ENCODE data around the gene JMJD7. TPM values are rescaled to one million over a fixed set of nuclear protein-coding genes. Genes with fewer than 3 reads are reported as not detected.

Gene JMJD7
- total and polyA plus RNA-seq, 10 donors: 3.2 to 20.1 (median 10.7) TPM

DNA sequence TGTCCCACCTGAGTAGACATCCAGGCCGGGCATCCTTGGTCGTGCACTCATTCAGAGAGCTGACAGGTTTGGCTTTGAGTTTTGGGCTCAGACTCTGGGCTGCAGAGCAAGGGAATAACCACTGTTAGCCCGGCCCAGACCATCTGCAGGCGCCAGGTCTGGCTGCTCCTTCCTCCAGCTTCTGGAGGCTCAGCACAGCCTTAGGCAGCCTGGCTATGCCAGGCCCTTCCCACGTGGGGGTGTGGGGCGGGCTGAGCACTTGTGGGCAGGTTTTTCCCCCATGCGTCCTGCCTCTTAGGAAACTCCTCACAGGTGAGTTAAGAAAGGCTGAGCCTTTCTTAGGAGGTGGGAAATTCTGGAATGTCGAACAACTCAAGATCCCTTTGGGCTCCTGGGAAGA is 22.0 kb downstream of the JMJD7 start:
- Histone ChIP-seq H3K27me3 (replicated peaks in 1 of 7) (peaks cover 0 to 41% (median 0%) of the 10 kb centered on the region in 7 donors), H3K4me3 (no peak overlapping the region), H3K36me3 (peaks cover 0 to 45% (median 42%) of the 10 kb centered on the region in 6 donors), H3K4me1 (no peaks in the 10 kb centered on the region), H3K9me3 (no peaks in the 10 kb centered on the region), H3K27ac (no peak overlapping the region)
- no peak for DNase-seq
- TF ChIP-seq CTCF (IDR thresholded peaks at IDR 0.05 in 8 of 11, conservative IDR thresholded peaks at IDR 0.05 in 3 of 11) (no peak), POLR2A (IDR thresholded peaks at IDR 0.05) (no peak), POLR2AphosphoS5 (IDR thresholded peaks at IDR 0.05) (no peak)
- WGBS, 5 donors: 69 to 88% (median 80%) methylated on average over 4 to 8 of the region's 8 CpGs
- intact Hi-C loops (cut with DNase I; ENCODE audit: low total_unique reads): no loop called here

DNA sequence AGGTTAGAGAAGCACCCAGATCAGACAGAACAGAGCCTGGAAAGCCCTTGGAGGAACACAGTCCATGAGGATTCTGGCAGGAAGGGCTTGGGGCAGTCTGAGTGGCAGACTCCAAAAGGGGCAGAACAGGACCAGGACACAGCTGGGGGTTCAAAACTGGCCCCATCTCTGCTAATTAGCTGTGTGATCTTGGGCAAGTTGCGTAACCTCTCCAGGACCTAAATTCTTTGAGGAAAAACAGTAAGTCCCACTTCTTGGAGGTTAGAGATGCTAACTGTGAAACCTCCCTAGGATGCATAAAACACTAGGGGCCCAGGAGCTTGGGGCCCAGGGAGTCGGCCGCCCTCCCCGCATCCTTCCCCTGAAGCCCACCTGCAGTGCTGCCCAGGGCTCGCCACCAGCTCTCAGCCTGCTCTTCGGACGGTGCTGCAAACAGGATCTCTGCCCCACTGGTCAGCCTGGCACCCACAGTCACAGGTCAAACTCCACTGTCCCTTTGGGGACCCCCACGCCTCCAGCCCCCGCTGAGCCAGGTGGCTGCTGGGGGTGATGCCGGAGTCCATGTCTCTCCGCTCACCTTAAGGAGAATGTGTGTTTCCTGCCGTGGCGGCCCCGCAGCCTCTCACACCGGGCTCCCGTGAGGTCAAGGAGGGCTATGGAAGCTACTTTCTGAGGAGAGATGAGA is 22.7 kb downstream of the JMJD7 start:
- H3K4me3 ChIP-seq: no peak overlapping the region
- intact Hi-C loops (cut with DNase I; ENCODE audit: low total_unique reads): no loop called here
- TF ChIP-seq CTCF (IDR thresholded peaks at IDR 0.05 in 8 of 11, conservative IDR thresholded peaks at IDR 0.05 in 3 of 11): no peak
- TF ChIP-seq POLR2AphosphoS5 (IDR thresholded peaks at IDR 0.05): peak in 2 of 3 donors; percentile 36 to 56
- no peak for TF ChIP-seq POLR2A (IDR thresholded peaks at IDR 0.05)
- 69 to 75% (median 72%) methylated on average over 15 to 16 of the region's 16 CpGs for whole genome bisulfite sequencing, 5 donors
- H3K9me3 ChIP-seq: no peaks in the 10 kb centered on the region
- peaks cover 0 to 37% (median 34%) of the 10 kb centered on the region in 6 donors for H3K36me3 ChIP-seq
- H3K27ac ChIP-seq: no peak overlapping the region
- H3K4me1 ChIP-seq: no peaks in the 10 kb centered on the region
- no peak for DNase-seq
- peaks cover 0 to 44% (median 0%) of the 10 kb centered on the region in 7 donors for H3K27me3 ChIP-seq (replicated peaks in 1 of 7)

DNA sequence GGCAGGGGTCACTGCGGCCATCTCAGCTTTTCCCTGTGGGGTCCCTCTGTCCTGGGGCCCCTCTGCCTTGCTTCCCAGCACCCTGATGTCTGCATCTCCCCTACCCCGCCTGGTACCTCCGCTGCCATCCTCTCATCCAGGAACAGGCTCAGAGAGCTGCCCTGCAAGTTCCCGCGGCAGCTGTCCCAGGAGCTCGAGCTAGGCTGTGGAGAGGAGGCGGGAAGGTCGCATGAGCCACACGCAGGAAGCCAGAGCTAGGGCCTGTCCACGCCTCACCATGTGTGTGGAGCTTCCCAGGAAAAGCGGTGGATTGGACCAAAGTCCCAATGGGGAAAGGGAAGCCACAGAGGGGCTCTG is 23.3 kb downstream of the JMJD7 start:
- DNase-seq: no peak
- Histone ChIP-seq H3K27me3 (replicated peaks in 1 of 7) (peaks cover 0 to 46% (median 0%) of the 10 kb centered on the region in 7 donors), H3K4me1 (no peaks in the 10 kb centered on the region), H3K27ac (no peak overlapping the region), H3K36me3 (peaks cover 0 to 32% (median 29%) of the 10 kb centered on the region in 6 donors), H3K9me3 (no peaks in the 10 kb centered on the region), H3K4me3 (no peak overlapping the region)
- WGBS, 5 donors: 36 to 53% (median 50%) methylated on average over 9 to 11 of the region's 11 CpGs
- TF ChIP-seq CTCF (IDR thresholded peaks at IDR 0.05 in 8 of 11, conservative IDR thresholded peaks at IDR 0.05 in 3 of 11) (no peak), POLR2AphosphoS5 (IDR thresholded peaks at IDR 0.05) (peak in 2 of 3 donors; percentile 29 to 56)
- intact Hi-C loops (cut with DNase I; ENCODE audit: low total_unique reads): no loop called here

DNA sequence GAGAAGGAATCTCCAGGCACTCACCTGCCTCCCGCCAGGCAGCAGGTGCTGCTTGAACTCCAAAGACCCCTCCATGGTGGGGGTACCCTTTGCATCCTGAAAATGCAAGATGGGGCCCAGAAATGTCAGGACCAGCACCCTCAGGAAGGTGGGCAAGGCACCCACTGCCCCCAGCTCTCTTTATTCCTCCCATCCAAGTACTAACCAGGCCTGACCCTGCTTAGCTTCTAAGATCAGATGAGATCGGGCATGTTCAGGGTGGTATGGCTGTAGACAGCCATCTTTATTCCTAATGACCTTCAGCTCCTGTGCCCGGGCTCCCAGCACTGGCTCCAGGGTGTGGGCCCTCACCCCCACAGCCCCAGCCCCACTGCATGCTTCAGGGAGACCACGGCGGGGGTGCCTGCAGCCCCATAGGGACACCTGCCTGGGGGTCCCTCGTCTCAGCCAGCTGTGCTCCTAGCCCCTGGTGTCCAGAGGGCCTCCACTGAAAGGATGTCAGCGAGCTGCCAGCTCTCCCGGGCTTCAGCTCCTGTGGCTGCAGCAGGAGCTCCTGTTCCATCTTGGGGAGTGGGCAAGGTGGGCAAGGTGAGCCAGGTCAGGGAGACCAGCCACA is 24.0 kb downstream of the JMJD7 start:
- no peak for DNase-seq
- Histone ChIP-seq H3K27me3 (replicated peaks in 1 of 7) (peaks cover 0 to 53% (median 0%) of the 10 kb centered on the region in 7 donors), H3K36me3 (peaks cover 0 to 25% (median 22%) of the 10 kb centered on the region in 6 donors), H3K4me1 (no peaks in the 10 kb centered on the region), H3K27ac (no peak overlapping the region), H3K4me3 (no peak overlapping the region), H3K9me3 (no peaks in the 10 kb centered on the region)
- TF ChIP-seq POLR2AphosphoS5 (IDR thresholded peaks at IDR 0.05): peak in 1 of 3 donors; percentile 46
- no peak for TF ChIP-seq POLR2A (IDR thresholded peaks at IDR 0.05)
- intact Hi-C loops (cut with DNase I; ENCODE audit: low total_unique reads): no loop called here
- 81 to 92% (median 87%) methylated on average over 6 to 8 of the region's 8 CpGs for WGBS, 5 donors
